ENCODE data around the gene FBXO21.
"Not testable (repeated sequence)": the region's sequence is repeated elsewhere in the genome, so short reads cannot be mapped to it uniquely, and the experiment has no call there.

FBXO21 gene

GRCh38 chr12:117098024-117098360 lies 92.3 kb downstream of the FBXO21 start:
- Histone ChIP-seq H3K4me3 (ENCODE audit: low read length) (no peak overlapping the region), H3K9ac (ENCODE audit: low read depth, low read length) (no peak overlapping the region), H3K27me3 (ENCODE audit: control insufficient read depth, insufficient read depth, low read length) (peaks cover 86% of the 10 kb centered on the region), H3K9me3 (replicated peaks; ENCODE audit: low read length) (no peaks in the 10 kb centered on the region), H3K36me3 (ENCODE audit: insufficient read depth, low read length) (no peaks in the 10 kb centered on the region), H3K4me1 (ENCODE audit: control insufficient read depth, insufficient read depth, low read length) (no peaks in the 10 kb centered on the region), H3K4me2 (ENCODE audit: low read length) (no peak overlapping the region)

GRCh38 chr12:117097159-117097558 lies 93.1 kb downstream of the FBXO21 start:
- H3K36me3 ChIP-seq (ENCODE audit: insufficient read depth, low read length) = no peaks in the 10 kb centered on the region
- H3K4me1 ChIP-seq (ENCODE audit: control insufficient read depth, insufficient read depth, low read length) = no peaks in the 10 kb centered on the region
- H3K9ac ChIP-seq (ENCODE audit: low read depth, low read length) = no peak overlapping the region
- H3K4me2 ChIP-seq (ENCODE audit: low read length) = no peak overlapping the region
- H3K9me3 ChIP-seq (replicated peaks; ENCODE audit: low read length) = no peaks in the 10 kb centered on the region
- H3K27me3 ChIP-seq (ENCODE audit: control insufficient read depth, insufficient read depth, low read length) = peaks cover 87% of the 10 kb centered on the region
- H3K4me3 ChIP-seq (ENCODE audit: low read length) = no peak overlapping the region

- Histone ChIP-seq H3K4me1 (ENCODE audit: control insufficient read depth, insufficient read depth, low read length) (no peaks in the 10 kb centered on the region), H3K4me3 (ENCODE audit: low read length) (no peak overlapping the region), H3K4me2 (ENCODE audit: low read length) (no peak overlapping the region), H3K27me3 (ENCODE audit: control insufficient read depth, insufficient read depth, low read length) (peaks cover 87% of the 10 kb centered on the region), H3K9me3 (replicated peaks; ENCODE audit: low read length) (no peaks in the 10 kb centered on the region), H3K36me3 (ENCODE audit: insufficient read depth, low read length) (no peaks in the 10 kb centered on the region), H3K9ac (ENCODE audit: low read depth, low read length) (no peak overlapping the region)
Measured at GRCh38 chr12:117096501-117097042, 93.7 kb downstream of the FBXO21 start.

- peaks cover 84% of the 10 kb centered on the region for H3K27me3 ChIP-seq (ENCODE audit: control insufficient read depth, insufficient read depth, low read length)
- H3K4me3 ChIP-seq (ENCODE audit: low read length); H3K36me3 ChIP-seq (ENCODE audit: insufficient read depth, low read length); H3K4me2 ChIP-seq (ENCODE audit: low read length); H3K9me3 ChIP-seq (replicated peaks; ENCODE audit: low read length); H3K4me1 ChIP-seq (ENCODE audit: control insufficient read depth, insufficient read depth, low read length); H3K9ac ChIP-seq (ENCODE audit: low read depth, low read length): not testable (repeated sequence)
Measured at GRCh38 chr12:117095191-117095590, 95.1 kb downstream of the FBXO21 start.

GRCh38 chr12:117093918-117094630 lies 96.2 kb downstream of the FBXO21 start:
- Histone ChIP-seq H3K4me1 (ENCODE audit: control insufficient read depth, insufficient read depth, low read length) (no peaks in the 10 kb centered on the region), H3K4me2 (ENCODE audit: low read length) (no peak overlapping the region), H3K9me3 (replicated peaks; ENCODE audit: low read length) (peaks cover 10% of the 10 kb centered on the region), H3K4me3 (ENCODE audit: low read length) (no peak overlapping the region), H3K27me3 (ENCODE audit: control insufficient read depth, insufficient read depth, low read length) (peaks cover 80% of the 10 kb centered on the region), H3K9ac (ENCODE audit: low read depth, low read length) (no peak overlapping the region), H3K36me3 (ENCODE audit: insufficient read depth, low read length) (no peaks in the 10 kb centered on the region)

- Histone ChIP-seq H3K9ac (ENCODE audit: low read depth, low read length) (no peak overlapping the region), H3K4me3 (ENCODE audit: low read length) (no peak overlapping the region), H3K4me1 (ENCODE audit: control insufficient read depth, insufficient read depth, low read length) (no peaks in the 10 kb centered on the region), H3K27me3 (ENCODE audit: control insufficient read depth, insufficient read depth, low read length) (peaks cover 73% of the 10 kb centered on the region), H3K4me2 (ENCODE audit: low read length) (no peak overlapping the region), H3K9me3 (replicated peaks; ENCODE audit: low read length) (peaks cover 10% of the 10 kb centered on the region), H3K36me3 (ENCODE audit: insufficient read depth, low read length) (no peaks in the 10 kb centered on the region)
Measured at GRCh38 chr12:117093431-117093830, 96.8 kb downstream of the FBXO21 start.

GRCh38 chr12:117092886-117093285 lies 97.4 kb downstream of the FBXO21 start:
- Histone ChIP-seq H3K36me3 (ENCODE audit: insufficient read depth, low read length) (no peaks in the 10 kb centered on the region), H3K4me2 (ENCODE audit: low read length) (no peak overlapping the region)

GRCh38 chr12:117092511-117092780 lies 97.8 kb downstream of the FBXO21 start:
- Histone ChIP-seq H3K9me3 (replicated peaks; ENCODE audit: low read length) (peaks cover 10% of the 10 kb centered on the region), H3K4me3 (ENCODE audit: low read length) (no peak overlapping the region), H3K36me3 (ENCODE audit: insufficient read depth, low read length) (no peaks in the 10 kb centered on the region), H3K4me2 (ENCODE audit: low read length) (no peak overlapping the region), H3K9ac (ENCODE audit: low read depth, low read length) (no peak overlapping the region), H3K27me3 (ENCODE audit: control insufficient read depth, insufficient read depth, low read length) (peaks cover 64% of the 10 kb centered on the region), H3K4me1 (ENCODE audit: control insufficient read depth, insufficient read depth, low read length) (no peaks in the 10 kb centered on the region)

More at GRCh38 chr12:117092886-117093285, 97.4 kb downstream of the FBXO21 start:
- no peak overlapping the region for H3K4me3 ChIP-seq (ENCODE audit: low read length)
- H3K9me3 ChIP-seq (replicated peaks; ENCODE audit: low read length) = peaks cover 10% of the 10 kb centered on the region
- H3K4me1 ChIP-seq (ENCODE audit: control insufficient read depth, insufficient read depth, low read length) = no peaks in the 10 kb centered on the region
- H3K27me3 ChIP-seq (ENCODE audit: control insufficient read depth, insufficient read depth, low read length) = peaks cover 68% of the 10 kb centered on the region
- no peak overlapping the region for H3K9ac ChIP-seq (ENCODE audit: low read depth, low read length)

All from skeletal muscle satellite cell (primary cell).